ENCODE data around the gene IGF2BP3. TPM values are rescaled to one million over a fixed set of nuclear protein-coding genes. Genes with fewer than 3 reads are reported as not detected.

IGF2BP3 gene
- total and polyA plus RNA-seq, 10 donors: 0.17 to 6.8 (median 1.6) TPM

GRCh38 chr7:23347682-23348180 lies 122.6 kb downstream of the IGF2BP3 start:
- Histone ChIP-seq H3K9me3 (no peaks in the 10 kb centered on the region), H3K27me3 (replicated peaks in 1 of 7) (no peaks in the 10 kb centered on the region), H3K4me1 (peaks cover 0 to 29% (median 15%) of the 10 kb centered on the region in 6 donors), H3K4me3 (no peak overlapping the region), H3K27ac (peak overlapping the region in 3 of 8 donors; percentile 6 to 36 (median 19)), H3K36me3 (no peaks in the 10 kb centered on the region)
- no peak for TF ChIP-seq CTCF (IDR thresholded peaks at IDR 0.05 in 8 of 11, conservative IDR thresholded peaks at IDR 0.05 in 3 of 11)
- TF ChIP-seq POLR2A (IDR thresholded peaks at IDR 0.05): no peak
- TF ChIP-seq POLR2AphosphoS5 (IDR thresholded peaks at IDR 0.05): no peak
- no peak for DNase-seq
- intact Hi-C loops (cut with DNase I; ENCODE audit: low total_unique reads): no loop called here
- 47 to 68% (median 58%) methylated on average over 8 of the region's 8 CpGs for WGBS, 5 donors

- Histone ChIP-seq H3K4me1 (peaks cover 0 to 29% (median 15%) of the 10 kb centered on the region in 6 donors), H3K36me3 (no peaks in the 10 kb centered on the region), H3K9me3 (no peaks in the 10 kb centered on the region), H3K27me3 (replicated peaks in 1 of 7) (no peaks in the 10 kb centered on the region), H3K4me3 (peak overlapping the region in 1 of 8 donors; percentile 62), H3K27ac (peak overlapping the region in 3 of 8 donors; percentile 6 to 36 (median 19))
- DNase-seq: no peak
- TF ChIP-seq POLR2AphosphoS5 (IDR thresholded peaks at IDR 0.05) (no peak), POLR2A (IDR thresholded peaks at IDR 0.05) (no peak), CTCF (IDR thresholded peaks at IDR 0.05 in 8 of 11, conservative IDR thresholded peaks at IDR 0.05 in 3 of 11) (no peak)
- WGBS, 5 donors: 57 to 84% (median 70%) methylated on average over 9 of the region's 9 CpGs
- intact Hi-C loops (cut with DNase I; ENCODE audit: low total_unique reads): no loop called here
Observed at GRCh38 chr7:23347033-23347681, 123.1 kb downstream of the IGF2BP3 start.

- no peak for DNase-seq
- intact Hi-C loops (cut with DNase I; ENCODE audit: low total_unique reads): no loop called here
Observed at GRCh38 chr7:23346316-23346715, 124.0 kb downstream of the IGF2BP3 start.

More at GRCh38 chr7:23346316-23346715, 124.0 kb downstream of the IGF2BP3 start:
- Histone ChIP-seq H3K4me3 (peak overlapping the region in 7 of 8 donors; percentile 11 to 62 (median 32)), H3K27ac (peak overlapping the region in 4 of 8 donors; percentile 35 to 64 (median 52)), H3K4me1 (peaks cover 0 to 29% (median 15%) of the 10 kb centered on the region in 6 donors), H3K36me3 (no peaks in the 10 kb centered on the region), H3K9me3 (no peaks in the 10 kb centered on the region), H3K27me3 (replicated peaks in 1 of 7) (no peaks in the 10 kb centered on the region)
- WGBS, 5 donors: 25 to 50% (median 40%) methylated on average over 8 of the region's 8 CpGs
- no peak for TF ChIP-seq CTCF (IDR thresholded peaks at IDR 0.05 in 8 of 11, conservative IDR thresholded peaks at IDR 0.05 in 3 of 11)
- no peak for TF ChIP-seq POLR2A (IDR thresholded peaks at IDR 0.05)
- TF ChIP-seq POLR2AphosphoS5 (IDR thresholded peaks at IDR 0.05): no peak

All from spleen (tissue), 11 donors.